GM19025 (cell line): Measurements from ENCODE around the gene THUMPD1.
"Not testable (repeated sequence)": the region's sequence is repeated elsewhere in the genome, so short reads cannot be mapped to it uniquely, and the experiment has no call there.

Experiments used
- ATAC-seq: cut with Tn5 transposase; IDR thresholded peaks from one replicate; pipeline ENCODE4 v1.9.1; 2021; ENCODE audit warnings: mild to moderate bottlenecking, low read depth, moderate library complexity; ENCODE audit not compliant: unreplicated experiment

THUMPD1 gene

DNA sequence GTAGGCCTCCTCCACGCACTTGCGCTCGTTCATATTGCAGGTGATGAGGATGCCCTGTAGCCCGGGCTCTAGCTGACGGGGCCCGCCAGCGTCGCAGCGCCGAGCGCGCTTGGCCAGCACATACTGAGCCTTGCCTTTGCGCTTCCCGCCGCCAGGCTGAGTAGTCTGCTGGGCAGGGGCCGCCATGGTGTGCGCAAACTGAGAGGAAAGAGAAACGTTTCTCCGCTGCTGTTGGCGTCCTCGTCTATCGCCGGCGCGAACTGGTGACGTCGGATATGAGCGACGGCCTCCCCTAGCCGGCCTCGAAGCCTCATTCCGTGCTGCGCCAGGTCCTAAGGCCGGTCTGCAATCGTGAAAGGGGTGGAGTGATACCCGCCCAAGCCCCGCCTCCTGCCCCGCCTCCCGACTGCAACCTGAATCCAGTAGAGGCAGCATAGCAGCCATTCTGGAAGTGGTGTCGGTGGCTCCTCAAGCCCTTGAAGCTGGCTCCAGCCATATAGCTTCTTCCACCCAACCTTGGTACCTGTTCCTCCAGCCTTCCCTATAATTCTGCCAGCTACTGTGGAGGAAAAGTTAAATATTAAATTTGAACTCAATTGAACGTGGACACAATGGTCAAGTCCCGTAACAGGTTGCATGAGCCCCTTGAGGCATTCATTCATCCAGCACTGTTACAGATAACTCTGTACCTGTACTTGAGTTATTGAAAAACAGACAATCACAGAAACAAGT, at the start of gene THUMPD1:
THUMPD1 (minus strand) TSS at position 265 of the 732 bp plus-strand sequence; CDS start at position 186, 79 bp downstream.
- ATAC-seq = peak; percentile 69

DNA sequence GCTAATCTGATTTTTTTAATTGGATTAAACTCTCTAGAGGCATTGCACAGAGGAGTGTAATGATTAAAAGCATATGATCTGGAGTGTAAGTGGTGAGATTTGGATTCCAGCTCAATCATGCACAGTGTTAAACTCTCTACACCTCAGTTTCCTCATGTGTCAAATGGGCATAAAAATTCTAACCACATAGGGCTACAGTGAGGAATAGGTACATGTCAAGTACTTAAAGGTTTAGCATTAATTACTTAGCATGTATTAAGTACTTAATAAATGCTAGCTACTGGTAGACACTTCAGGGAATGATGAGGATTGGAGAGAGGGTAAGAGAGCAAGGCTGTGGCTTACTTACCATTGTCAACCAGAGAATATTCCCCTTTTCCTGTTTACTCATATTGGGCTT, 47.5 kb upstream of the THUMPD1 start:
- ATAC-seq = no peak

DNA sequence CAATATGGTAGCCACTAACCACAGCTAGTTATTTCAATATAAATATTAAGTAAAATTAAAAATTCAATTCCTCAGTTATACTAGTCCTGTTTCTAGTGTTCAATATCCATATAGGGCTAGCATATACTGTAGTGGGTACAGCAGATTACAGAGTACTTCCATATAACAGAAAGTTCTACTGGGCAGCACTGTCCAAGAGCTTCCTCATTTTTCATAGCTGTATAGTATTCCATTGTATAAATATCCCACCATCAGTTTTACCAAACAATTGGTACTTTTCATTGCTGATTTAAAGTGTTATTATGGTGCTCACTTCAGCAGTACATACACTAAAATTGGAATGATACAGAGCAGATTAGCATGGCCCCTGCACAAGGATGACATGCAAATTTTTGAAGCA, 42.6 kb upstream of the THUMPD1 start:
- ATAC-seq = no peak

DNA sequence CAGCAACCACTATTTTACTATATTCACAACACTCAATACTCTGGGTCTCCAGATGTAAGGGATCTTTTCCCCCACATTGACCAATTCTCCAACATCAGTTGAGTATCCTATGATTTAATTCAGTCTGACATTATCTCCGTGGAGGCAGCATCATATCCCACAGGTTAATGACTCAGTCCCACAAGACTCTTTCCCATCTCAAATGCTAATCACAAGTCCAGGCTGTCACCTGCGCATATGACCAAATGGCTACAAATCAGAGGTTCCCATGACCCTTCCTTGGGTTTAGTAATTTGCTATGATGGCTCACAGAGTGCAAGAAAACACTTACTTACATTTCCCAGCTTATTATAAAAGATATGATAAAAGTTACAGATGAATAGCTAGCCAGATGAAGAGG, 40.9 kb upstream of the THUMPD1 start:
- no peak for ATAC-seq

- no peak for ATAC-seq
Observed at GRCh38 chr16:20781697-20782096, 40.1 kb upstream of the THUMPD1 start.

DNA sequence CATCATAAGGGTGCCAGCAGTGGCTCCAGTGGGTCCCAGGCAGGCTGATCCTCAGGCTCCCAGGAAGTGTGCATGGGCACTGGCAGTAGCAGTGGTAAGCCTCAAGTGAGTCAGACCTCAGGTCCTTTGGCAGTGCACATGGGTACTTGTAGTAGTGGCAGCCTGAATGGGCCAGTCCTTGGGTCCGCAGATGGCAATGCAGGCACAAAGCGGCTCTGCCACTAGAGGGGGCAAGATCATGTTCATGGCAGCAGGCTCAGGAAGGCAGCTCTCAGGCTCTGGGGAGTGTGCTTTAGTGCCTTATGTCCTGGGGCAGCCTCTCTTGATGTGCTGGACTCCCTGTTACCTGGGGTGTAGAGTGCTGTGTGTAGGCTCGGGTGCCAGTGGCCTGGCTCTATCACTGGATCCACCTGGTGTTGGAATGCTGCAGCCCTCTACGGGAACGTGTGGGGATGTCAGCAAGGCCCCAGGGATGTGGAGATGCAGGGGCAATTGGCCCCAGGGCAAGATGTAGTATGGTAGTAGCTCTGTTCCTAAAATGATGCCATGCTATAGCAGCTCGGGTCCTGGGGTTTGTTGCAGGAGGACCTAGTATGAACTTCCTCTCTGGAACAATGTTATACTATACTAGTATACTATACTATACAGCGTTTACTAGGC, 33.2 kb upstream of the THUMPD1 start:
- ATAC-seq = no peak

DNA sequence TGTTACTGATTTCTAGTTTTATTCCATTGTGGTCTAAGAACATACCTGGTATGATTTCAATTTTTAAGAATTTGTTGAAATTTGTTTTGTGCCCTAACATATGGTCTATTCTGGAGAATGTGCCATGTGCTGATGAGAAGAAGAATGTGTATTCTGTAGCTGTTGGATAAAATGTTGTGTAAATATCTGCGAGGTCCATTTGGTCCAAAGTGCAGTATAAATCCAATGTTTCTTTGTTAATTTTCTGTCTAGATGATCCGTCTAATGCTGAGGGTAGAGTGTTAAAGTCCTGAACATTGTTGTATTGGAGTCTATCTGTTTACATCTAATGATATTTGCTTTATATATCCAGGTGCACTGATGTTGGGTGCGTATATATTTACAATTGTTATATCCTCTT, 32.1 kb upstream of the THUMPD1 start:
- ATAC-seq = no peak

DNA sequence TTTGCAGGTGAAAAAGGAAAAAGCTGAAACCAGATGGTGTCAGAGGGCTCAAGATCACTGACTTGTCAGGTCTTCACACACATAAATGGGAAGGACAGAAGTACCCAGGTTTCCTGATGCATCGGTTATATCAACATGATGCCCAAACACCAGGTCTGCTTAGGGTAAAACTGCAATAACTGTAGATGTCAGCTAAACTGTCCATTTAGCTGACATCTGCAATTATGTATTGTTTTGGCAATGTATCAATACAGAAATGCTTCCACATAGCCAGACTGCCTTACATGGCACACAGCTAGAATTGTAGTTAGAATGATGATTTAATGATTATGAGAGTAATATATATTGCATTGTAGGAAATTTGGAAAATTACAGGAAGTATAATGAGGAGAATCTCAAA, 27.2 kb upstream of the THUMPD1 start:
- ATAC-seq = no peak

GRCh38 chr16:20768121-20768520, 26.5 kb upstream of the THUMPD1 start:
- no peak for ATAC-seq

- ATAC-seq = no peak
Observed at GRCh38 chr16:20767577-20767976, 26.0 kb upstream of the THUMPD1 start.

DNA sequence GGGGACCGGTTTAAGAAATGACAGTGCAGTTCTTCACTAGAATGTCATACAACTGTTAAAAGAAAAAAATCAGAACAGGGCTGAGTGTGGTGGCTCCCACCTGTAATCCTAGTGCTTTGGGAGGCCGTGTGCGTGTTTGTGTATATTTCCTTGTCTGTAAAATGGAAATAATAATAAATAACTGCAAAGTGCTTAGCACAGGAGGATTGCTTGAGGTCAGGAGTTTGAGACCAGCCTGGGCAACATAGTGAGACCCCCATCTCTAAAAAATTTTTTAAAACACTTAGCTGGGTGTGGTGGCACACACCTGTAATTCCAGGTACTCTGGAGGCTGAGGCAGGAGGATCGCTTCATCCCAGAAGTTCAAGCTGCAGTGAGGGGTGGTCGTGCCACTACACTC, 24.7 kb upstream of the THUMPD1 start:
- ATAC-seq = no peak

DNA sequence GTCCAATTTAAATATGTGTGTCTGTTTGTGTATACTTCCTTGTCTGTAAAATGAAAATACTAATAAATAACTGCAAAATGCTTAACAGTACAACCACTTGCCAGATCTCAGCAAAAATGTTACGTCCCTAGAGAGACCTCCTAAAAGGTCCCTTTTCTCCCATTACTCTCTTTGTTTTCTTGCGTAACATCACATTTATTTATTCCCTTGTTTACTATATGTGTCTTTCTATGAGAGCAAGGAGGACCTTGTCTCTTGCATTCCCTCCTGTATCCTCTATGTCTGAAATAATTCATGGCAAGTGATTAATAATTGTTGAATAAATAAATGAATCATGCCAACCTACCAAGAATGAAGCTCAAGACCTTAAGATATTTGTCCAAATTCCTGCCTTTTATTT, 24.1 kb upstream of the THUMPD1 start:
- no peak for ATAC-seq

GRCh38 chr16:20764448-20764847, 22.8 kb upstream of the THUMPD1 start:
- not testable (repeated sequence) for ATAC-seq

GRCh38 chr16:20763461-20764232, 22.0 kb upstream of the THUMPD1 start, which contains the start of gene ACSM3:
TSS of gene ACSM3 (plus strand) at chr16:20764014. CDS start at chr16:20770035, 6,021 bp downstream.
- ATAC-seq = peak; percentile 95

- no peak for ATAC-seq
Observed at GRCh38 chr16:20762404-20763123, 20.9 kb upstream of the THUMPD1 start.

DNA sequence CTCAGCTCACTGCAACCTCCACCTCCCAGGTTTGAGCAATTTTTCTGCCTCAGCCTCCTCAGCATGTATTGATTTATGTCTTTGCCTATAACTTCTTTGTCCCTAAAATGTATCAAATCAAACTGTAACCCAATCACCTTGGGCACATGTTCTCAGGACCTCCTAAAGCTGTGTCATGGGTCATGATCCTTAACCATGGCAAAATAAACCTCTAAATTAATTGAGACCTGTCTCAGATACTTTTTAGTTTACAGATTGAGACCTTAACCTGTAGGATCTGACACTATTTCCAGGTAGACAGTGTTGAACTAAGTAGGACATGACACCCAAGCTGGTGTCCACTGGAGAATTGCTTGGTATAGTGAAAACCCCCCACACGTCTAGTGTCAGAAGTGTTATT, 19.6 kb upstream of the THUMPD1 start:
- ATAC-seq = no peak

DNA sequence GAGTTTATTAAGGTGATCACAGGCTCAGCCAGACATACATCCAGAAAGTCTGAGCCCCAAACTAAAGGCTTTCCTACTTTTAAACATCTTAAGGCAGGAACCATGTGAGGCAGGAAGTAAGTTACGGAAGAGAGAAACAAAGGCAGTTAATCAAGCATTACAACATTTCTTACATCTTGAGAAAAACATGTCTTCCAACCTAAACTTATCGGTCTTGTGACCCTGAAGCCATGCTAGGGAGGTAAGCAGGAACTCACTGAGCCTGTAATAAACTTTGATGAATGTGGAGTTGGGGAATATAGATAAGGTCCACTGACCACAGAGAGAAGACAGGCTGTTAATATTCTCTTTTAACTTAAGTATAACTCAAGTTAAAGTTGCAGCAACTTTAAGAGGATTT, 18.7 kb upstream of the THUMPD1 start:
- no peak for ATAC-seq

- not testable (repeated sequence) for ATAC-seq
Observed at GRCh38 chr16:20755799-20756198, 14.2 kb upstream of the THUMPD1 start.

- no peak for ATAC-seq
Observed at GRCh38 chr16:20755238-20755637, 13.6 kb upstream of the THUMPD1 start.

GRCh38 chr16:20753727-20754126, 12.1 kb upstream of the THUMPD1 start:
- ATAC-seq = no peak

GRCh38 chr16:20750558-20750957, 8.9 kb upstream of the THUMPD1 start:
- no peak for ATAC-seq
